Cardiac fibroblast (primary cell): ENCODE data around the gene ING4.

Experiments used
- DNase-seq, 2 donors: peaks; one replicate each; pipeline versions ENCODE4 v3.0.0 to v3.0.0-alpha.2; 2010; ENCODE audit warnings: low read depth in 2 of 2
- H3K4me3 ChIP-seq, 2 donors: replicated peaks in 1 of 2; 1 replicate in 1 of 2; 2 replicates in 1 of 2; pipeline ENCODE4 v1.5.1; 2011; ENCODE audit warnings: low read depth in 2 of 2, low read length in 2 of 2, mild to moderate bottlenecking in 2 of 2, moderate library complexity in 1 of 2
- CTCF ChIP-seq: IDR thresholded peaks from one replicate; pipeline ENCODE4 v1.5.1; 2011; ENCODE audit warnings: low read depth, mild to moderate bottlenecking, low read length, inconsistent platforms

The ING4 gene

GRCh38 chr12:6695313-6696045 is 32.6 kb upstream of the ING4 start:
- no peak for DNase-seq
- TF ChIP-seq CTCF, result no peak
- no peak overlapping the region for H3K4me3 ChIP-seq

- no peak for TF ChIP-seq CTCF
- no peak for DNase-seq
- no peak overlapping the region for H3K4me3 ChIP-seq
Observed at GRCh38 chr12:6694701-6695100, 31.8 kb upstream of the ING4 start.

DNA sequence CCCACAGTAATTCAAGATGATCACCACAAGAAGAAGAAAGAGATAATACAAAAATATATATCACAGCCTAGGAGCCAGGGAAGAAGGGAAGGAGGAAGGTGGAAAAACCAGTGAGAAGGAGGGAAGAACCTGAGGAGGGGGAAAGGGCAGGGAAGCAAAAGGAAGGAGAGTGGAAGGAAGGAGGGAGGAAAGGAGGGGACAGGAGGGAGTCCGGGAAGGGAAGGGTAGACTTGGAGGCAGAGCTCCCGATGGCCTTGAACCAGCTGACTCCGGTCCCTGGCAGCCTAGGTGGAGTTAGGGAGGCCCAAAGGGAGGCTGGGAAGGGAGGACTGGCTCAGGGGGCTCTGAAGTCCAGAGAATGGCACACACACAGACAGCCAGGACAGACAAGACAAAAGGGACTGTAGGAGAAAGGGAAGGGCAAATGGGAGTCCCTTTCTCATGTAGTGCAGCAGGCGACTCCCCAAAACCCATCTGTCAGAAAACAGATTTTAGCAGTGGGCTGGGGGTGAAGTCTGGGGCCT is 31.0 kb upstream of the ING4 start:
- no peak for TF ChIP-seq CTCF
- DNase-seq, result no peak
- H3K4me3 ChIP-seq, result no peak overlapping the region

- no peak overlapping the region for H3K4me3 ChIP-seq
- no peak for DNase-seq
- TF ChIP-seq CTCF, result no peak
Observed at GRCh38 chr12:6692888-6693287, 30.0 kb upstream of the ING4 start.

- peak; percentile 22 to 55 for DNase-seq
- TF ChIP-seq CTCF, result no peak
- no peak overlapping the region for H3K4me3 ChIP-seq
Observed at GRCh38 chr12:6691473-6691872, 28.6 kb upstream of the ING4 start.

DNA sequence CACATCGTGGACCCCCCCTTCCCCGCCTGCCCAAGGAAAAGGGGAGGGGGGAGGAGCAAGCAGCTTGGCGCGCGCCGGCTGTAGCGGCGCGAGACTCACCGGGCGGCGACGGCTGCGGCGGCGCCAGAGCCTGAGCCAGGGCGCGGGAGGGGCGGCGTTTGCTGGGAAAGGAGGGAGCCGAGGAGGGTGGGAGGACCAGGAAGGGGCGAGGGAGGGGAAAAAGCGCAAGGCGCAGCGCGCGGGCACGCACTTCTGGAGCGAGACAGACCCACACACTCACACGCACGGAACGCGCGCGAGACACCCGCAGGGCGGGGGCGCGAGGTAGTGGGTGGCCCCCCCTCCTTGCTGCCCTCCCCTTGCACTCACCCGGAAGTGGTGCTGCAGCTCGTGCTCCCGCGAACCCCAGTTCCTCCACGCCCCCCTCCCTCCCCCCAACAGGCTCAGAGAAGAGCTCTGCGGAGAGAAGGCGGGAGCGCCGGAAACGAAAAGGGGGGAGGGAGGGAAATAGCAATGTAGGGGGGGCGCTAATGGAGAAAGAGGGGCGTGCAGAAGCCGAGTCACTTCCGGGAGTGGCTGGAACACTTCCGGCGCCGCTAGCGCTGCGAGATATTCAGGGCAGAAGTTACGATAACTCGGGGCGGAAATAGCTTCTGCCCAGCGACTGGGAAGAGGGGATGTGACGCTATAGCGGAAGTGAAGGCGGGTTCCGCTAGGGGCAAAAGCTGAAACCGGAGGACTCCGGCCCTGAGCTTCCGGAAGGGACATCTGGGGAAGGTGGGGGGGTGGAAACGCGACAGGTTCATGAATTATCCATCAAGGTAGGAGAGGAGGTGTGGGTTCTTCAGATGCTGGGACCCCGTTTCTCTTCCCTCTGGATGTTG is 26.3 kb upstream of the ING4 start, which contains the start of gene ZNF384:
Gene ZNF384, minus strand, starts transcription at position 377 of the 884 bp plus-strand sequence. CDS start 9,855 bp downstream, outside the sequence.
- peak within 1 kb of the TSS; percentile 89 to 91 for H3K4me3 ChIP-seq
- TF ChIP-seq CTCF, result peak; percentile 1
- DNase-seq, result peak; percentile 99 to 100
